DND-41 (cell line): ENCODE results near the gene SPEM1.

Experiments used
- ATAC-seq: fragments of 200-7000 bp; cut with Tn5 transposase; 3 replicates; pipeline ENCODE4 v1.9.1; 2021; ENCODE audit warnings: low read depth; ENCODE audit not compliant: insufficient read depth
- DNase-seq: peaks from one replicate; pipeline ENCODE4 v3.0.0-alpha.2; 2020
- H2AFZ ChIP-seq: 2 replicates; pipeline ENCODE4 v1.6.0; 2012; ENCODE audit warnings: low read depth, low read length
- H3K27ac ChIP-seq: 2 replicates; pipeline ENCODE4 v1.5.1; 2012; ENCODE audit warnings: low read length, inconsistent platforms
- H3K27me3 ChIP-seq: fragments of 200-600 bp; sonication (generic); 2 replicates; pipeline ENCODE4 v1.6.0; 2012; ENCODE audit warnings: low read length, mild to moderate bottlenecking, inconsistent platforms; ENCODE audit not compliant: insufficient read depth, poor library complexity
- H3K36me3 ChIP-seq: 2 replicates; pipeline ENCODE4 v1.5.1; 2012; ENCODE audit warnings: low read length, inconsistent platforms; ENCODE audit not compliant: insufficient read depth
- H3K4me1 ChIP-seq: 2 replicates; pipeline ENCODE4 v1.5.1; 2012; ENCODE audit warnings: mild to moderate bottlenecking, low read length; ENCODE audit not compliant: insufficient read depth
- H3K4me2 ChIP-seq: 2 replicates; pipeline ENCODE4 v1.6.0; 2012; ENCODE audit warnings: mild to moderate bottlenecking, moderate library complexity, low read length, inconsistent platforms; ENCODE audit not compliant: insufficient read depth
- H3K4me3 ChIP-seq, 2 experiments: fragments of 200-600 bp in 1 of 2; shearing (Covaris generic) in 1 of 2; 2 replicates each; pipeline ENCODE4 v1.5.1; 2012 to 2016; ENCODE audit warnings: inconsistent platforms in 2 of 2, low read length in 2 of 2, mild to moderate bottlenecking in 2 of 2, low read depth in 1 of 2, moderate library complexity in 1 of 2
- H3K79me2 ChIP-seq: 2 replicates; pipeline ENCODE4 v1.6.0; 2012; ENCODE audit warnings: low read length, inconsistent platforms; ENCODE audit not compliant: insufficient read depth
- H3K9ac ChIP-seq: 2 replicates; pipeline ENCODE4 v1.6.0; 2012; ENCODE audit warnings: low read depth, mild to moderate bottlenecking, inconsistent platforms, low read length, moderate library complexity
- H3K9me3 ChIP-seq: 2 replicates; pipeline ENCODE4 v1.5.1; 2012; ENCODE audit warnings: low read length, moderate library complexity, mild to moderate bottlenecking, inconsistent platforms; ENCODE audit not compliant: insufficient read depth, severe bottlenecking
- H4K20me1 ChIP-seq: 2 replicates; pipeline ENCODE4 v1.6.0; 2012; ENCODE audit warnings: low read length; ENCODE audit not compliant: insufficient read depth
- EZH2 ChIP-seq: IDR thresholded peaks from 3 replicates; pipeline ENCODE4 v1.6.1; 2012; ENCODE audit warnings: borderline replicate concordance, low read depth, mild to moderate bottlenecking, moderate library complexity, low read length, inconsistent platforms; ENCODE audit not compliant: severe bottlenecking
- TF ChIP-seq, protein P1 (sequence below): IDR thresholded peaks from 2 replicates; pipeline ENCODE4 v1.5.1; 2012; ENCODE audit warnings: borderline replicate concordance, low read length, moderate library complexity, mild to moderate bottlenecking; ENCODE audit not compliant: poor library complexity, severe bottlenecking; ENCODE audit errors: extremely low read depth

SPEM1 gene

DNA sequence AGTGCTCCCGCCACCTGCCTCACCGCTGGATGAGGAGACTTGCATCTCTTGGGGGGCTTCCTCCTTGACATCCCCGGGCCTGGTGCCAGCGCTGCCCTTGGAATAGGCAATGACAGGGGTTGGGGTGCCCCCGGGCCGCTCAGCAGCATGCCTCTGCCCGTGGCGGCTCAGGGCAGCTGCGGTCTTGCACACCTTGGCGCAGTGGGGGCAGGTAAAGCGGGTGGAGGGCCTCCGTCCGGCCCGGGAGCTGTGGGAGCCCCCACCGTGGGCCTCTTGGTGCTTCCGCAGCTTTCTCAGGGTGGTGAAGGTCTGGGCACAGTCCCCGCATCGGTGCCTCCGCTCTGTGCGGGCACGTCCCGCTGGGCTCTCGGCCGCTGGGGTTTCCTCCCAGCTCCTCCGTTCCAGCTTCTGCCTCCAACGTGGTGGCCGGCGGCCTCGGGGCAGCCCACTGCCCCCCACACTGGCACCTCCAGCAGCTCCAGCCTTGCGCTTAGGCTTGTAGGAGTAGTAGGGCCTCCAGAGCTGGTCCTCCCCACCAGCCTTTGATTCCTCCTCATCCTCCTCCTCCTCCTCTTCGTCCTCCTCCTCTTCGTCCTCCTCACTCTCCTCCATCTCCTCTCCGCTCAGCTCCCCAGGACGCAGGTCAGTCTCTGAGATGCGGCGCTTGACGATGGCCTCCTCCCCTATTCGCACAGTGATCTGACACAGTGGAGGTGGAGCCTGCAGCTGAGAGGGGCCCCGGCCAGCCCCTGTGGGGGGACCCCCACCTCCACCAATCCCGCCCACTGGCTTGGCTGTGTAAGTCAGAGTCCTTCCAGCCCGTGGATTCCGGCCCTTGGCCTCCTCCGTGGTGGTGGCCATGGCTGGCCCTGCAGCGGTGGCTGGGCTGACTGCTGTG is 42.6 kb downstream of the SPEM1 start:
- no peak for TF ChIP-seq EZH2
- TF ChIP-seq, protein P1, sequence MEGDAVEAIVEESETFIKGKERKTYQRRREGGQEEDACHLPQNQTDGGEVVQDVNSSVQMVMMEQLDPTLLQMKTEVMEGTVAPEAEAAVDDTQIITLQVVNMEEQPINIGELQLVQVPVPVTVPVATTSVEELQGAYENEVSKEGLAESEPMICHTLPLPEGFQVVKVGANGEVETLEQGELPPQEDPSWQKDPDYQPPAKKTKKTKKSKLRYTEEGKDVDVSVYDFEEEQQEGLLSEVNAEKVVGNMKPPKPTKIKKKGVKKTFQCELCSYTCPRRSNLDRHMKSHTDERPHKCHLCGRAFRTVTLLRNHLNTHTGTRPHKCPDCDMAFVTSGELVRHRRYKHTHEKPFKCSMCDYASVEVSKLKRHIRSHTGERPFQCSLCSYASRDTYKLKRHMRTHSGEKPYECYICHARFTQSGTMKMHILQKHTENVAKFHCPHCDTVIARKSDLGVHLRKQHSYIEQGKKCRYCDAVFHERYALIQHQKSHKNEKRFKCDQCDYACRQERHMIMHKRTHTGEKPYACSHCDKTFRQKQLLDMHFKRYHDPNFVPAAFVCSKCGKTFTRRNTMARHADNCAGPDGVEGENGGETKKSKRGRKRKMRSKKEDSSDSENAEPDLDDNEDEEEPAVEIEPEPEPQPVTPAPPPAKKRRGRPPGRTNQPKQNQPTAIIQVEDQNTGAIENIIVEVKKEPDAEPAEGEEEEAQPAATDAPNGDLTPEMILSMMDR = no peak

DNA sequence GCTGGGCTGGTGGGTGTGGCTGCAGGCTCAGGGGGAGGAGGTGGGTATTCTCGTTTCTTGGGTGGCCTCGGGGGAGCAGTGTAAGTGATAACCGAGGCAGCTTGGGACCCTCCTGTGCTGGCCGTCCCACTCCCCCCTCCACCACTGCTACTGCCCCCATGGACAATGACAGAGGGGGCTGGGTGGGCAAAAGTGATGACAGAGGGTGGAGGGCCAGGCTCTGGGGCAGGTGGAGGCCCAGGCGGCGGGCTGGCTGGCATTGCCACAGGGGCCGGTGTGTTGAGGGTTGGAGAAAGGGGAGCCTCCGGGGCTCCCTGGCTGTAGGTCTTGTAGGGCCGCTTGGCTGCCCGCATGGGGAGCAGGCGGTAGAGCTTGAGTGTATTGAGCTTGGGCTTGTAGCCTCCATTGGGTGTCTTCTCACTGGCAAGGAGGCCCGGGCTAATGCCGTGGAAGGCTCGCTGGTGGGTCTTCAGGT is 43.3 kb downstream of the SPEM1 start:
- no peak overlapping the region for H3K4me3 ChIP-seq
- peaks cover 53% of the 10 kb centered on the region for H3K36me3 ChIP-seq
- no peaks in the 10 kb centered on the region for H3K27me3 ChIP-seq
- no peak overlapping the region for H2AFZ ChIP-seq
- no peak overlapping the region for H3K27ac ChIP-seq
- ATAC-seq = 0 out of 3 replicates have a peak, but pooled peaks have one; percentile 10
- H3K9me3 ChIP-seq = no peaks in the 10 kb centered on the region
- no peak for DNase-seq
- H4K20me1 ChIP-seq = peaks cover 5% of the 10 kb centered on the region; the same call in 1 of the 2 replicates
- H3K79me2 ChIP-seq = peaks cover 5% of the 10 kb centered on the region; the same call in 1 of the 2 replicates
- H3K9ac ChIP-seq = no peak overlapping the region
- TF ChIP-seq, protein P1 = no peak
- TF ChIP-seq EZH2 = no peak
- no peak overlapping the region for H3K4me2 ChIP-seq
- H3K4me1 ChIP-seq = no peaks in the 10 kb centered on the region

More for the DNA sequence above, 42.6 kb downstream of the SPEM1 start:
- H3K9me3 ChIP-seq = no peaks in the 10 kb centered on the region
- no peak overlapping the region for H3K27ac ChIP-seq
- H3K36me3 ChIP-seq = peaks cover 53% of the 10 kb centered on the region
- peaks cover 3% of the 10 kb centered on the region; the same call in 1 of the 2 replicates for H4K20me1 ChIP-seq
- no peak overlapping the region for H3K9ac ChIP-seq
- 0 out of 2 replicates have a peak, but pooled peaks cover under 1% of the 10 kb centered on the region for H3K79me2 ChIP-seq
- no peak overlapping the region for H2AFZ ChIP-seq
- DNase-seq (no peak), ATAC-seq (no peak)
- no peaks in the 10 kb centered on the region for H3K4me1 ChIP-seq
- H3K4me2 ChIP-seq = no peak overlapping the region
- no peaks in the 10 kb centered on the region for H3K27me3 ChIP-seq
- no peak overlapping the region for H3K4me3 ChIP-seq

DNA sequence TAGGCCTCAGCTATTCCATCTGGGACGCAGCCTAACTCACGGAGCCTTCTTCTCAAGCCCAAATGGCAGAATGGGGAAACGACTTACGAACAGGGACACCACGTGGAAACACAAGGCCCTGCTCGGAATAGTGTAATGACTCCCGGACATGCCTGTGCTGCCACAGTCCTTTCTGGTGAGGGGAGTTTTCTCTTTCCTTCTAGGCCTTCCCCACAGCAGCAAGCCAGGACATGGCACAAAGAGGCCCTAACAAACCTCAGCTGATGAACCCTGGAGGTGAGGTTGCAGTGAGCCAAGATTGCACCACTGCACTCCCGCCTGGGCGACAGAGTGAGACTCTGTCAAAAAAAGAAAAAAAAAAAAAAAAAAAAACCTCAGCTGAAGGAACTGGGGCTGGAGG is 44.0 kb downstream of the SPEM1 start:
- Histone ChIP-seq H3K9me3 (no peaks in the 10 kb centered on the region), H3K9ac (no peak overlapping the region), H3K4me2 (no peak overlapping the region), H3K4me3 (no peak overlapping the region), H3K27me3 (no peaks in the 10 kb centered on the region), H3K4me1 (no peaks in the 10 kb centered on the region), H4K20me1 (peaks cover 7% of the 10 kb centered on the region; the same call in 1 of the 2 replicates), H2AFZ (no peak overlapping the region), H3K36me3 (peaks cover 53% of the 10 kb centered on the region), H3K27ac (no peak overlapping the region), H3K79me2 (peaks cover 12% of the 10 kb centered on the region; the same call in 1 of the 2 replicates)
- no peak for ATAC-seq
- DNase-seq = no peak
- no peak for TF ChIP-seq EZH2
- TF ChIP-seq, protein P1 = no peak
